ENCODE measurements around the gene UBE2R2.

Gene UBE2R2

GRCh38 chr9:33908749-33909148, 91.8 kb downstream of the UBE2R2 start:
- TF ChIP-seq GATA1 (IDR thresholded peaks at IDR 0.05; ENCODE audit: low read depth, low read length) (no peak), POLR2A (IDR thresholded peaks at IDR 0.05; ENCODE audit: low read length) (no peak)
- no peak for DNase-seq

GRCh38 chr9:33913541-33913940, 96.6 kb downstream of the UBE2R2 start:
- TF ChIP-seq GATA1 (IDR thresholded peaks at IDR 0.05; ENCODE audit: low read depth, low read length): no peak
- no peak for TF ChIP-seq POLR2A (IDR thresholded peaks at IDR 0.05; ENCODE audit: low read length)
- DNase-seq: no peak

- DNase-seq: no peak
- TF ChIP-seq GATA1 (IDR thresholded peaks at IDR 0.05; ENCODE audit: low read depth, low read length): no peak
- TF ChIP-seq POLR2A (IDR thresholded peaks at IDR 0.05; ENCODE audit: low read length): no peak
These were observed 98.1 kb downstream of the UBE2R2 start for GRCh38 chr9:33914887-33915628.

GRCh38 chr9:33917036-33917435, 100.1 kb downstream of the UBE2R2 start:
- DNase-seq: no peak
- no peak for TF ChIP-seq POLR2A (IDR thresholded peaks at IDR 0.05; ENCODE audit: low read length)
- no peak for TF ChIP-seq GATA1 (IDR thresholded peaks at IDR 0.05; ENCODE audit: low read depth, low read length)

- DNase-seq: no peak
- TF ChIP-seq GATA1 (IDR thresholded peaks at IDR 0.05; ENCODE audit: low read depth, low read length) (no peak), POLR2A (IDR thresholded peaks at IDR 0.05; ENCODE audit: low read length) (no peak)
These were observed 102.4 kb downstream of the UBE2R2 start for GRCh38 chr9:33919276-33919897.

- TF ChIP-seq POLR2A (IDR thresholded peaks at IDR 0.05; ENCODE audit: low read length): no peak
- no peak for TF ChIP-seq GATA1 (IDR thresholded peaks at IDR 0.05; ENCODE audit: low read depth, low read length)
- DNase-seq: peak; percentile 19 to 46
These were observed 105.3 kb downstream of the UBE2R2 start for GRCh38 chr9:33921967-33922895.

- TF ChIP-seq POLR2A (IDR thresholded peaks at IDR 0.05; ENCODE audit: low read length) (no peak), GATA1 (IDR thresholded peaks at IDR 0.05; ENCODE audit: low read depth, low read length) (no peak)
- DNase-seq: no peak
These were observed 106.1 kb downstream of the UBE2R2 start for GRCh38 chr9:33923079-33923478.

GRCh38 chr9:33923998-33924701, 107.2 kb downstream of the UBE2R2 start:
- TF ChIP-seq GATA1 (IDR thresholded peaks at IDR 0.05; ENCODE audit: low read depth, low read length) (no peak), POLR2A (IDR thresholded peaks at IDR 0.05; ENCODE audit: low read length) (no peak)
- DNase-seq: no peak

- peak; percentile 39 to 57 for DNase-seq
- TF ChIP-seq GATA1 (IDR thresholded peaks at IDR 0.05; ENCODE audit: low read depth, low read length) (no peak), POLR2A (IDR thresholded peaks at IDR 0.05; ENCODE audit: low read length) (no peak)
These were observed 108.2 kb downstream of the UBE2R2 start for GRCh38 chr9:33924978-33925797.

GRCh38 chr9:33926746-33927485, 110.0 kb downstream of the UBE2R2 start:
- no peak for TF ChIP-seq GATA1 (IDR thresholded peaks at IDR 0.05; ENCODE audit: low read depth, low read length)
- no peak for TF ChIP-seq POLR2A (IDR thresholded peaks at IDR 0.05; ENCODE audit: low read length)
- DNase-seq: no peak

- no peak for TF ChIP-seq GATA1 (IDR thresholded peaks at IDR 0.05; ENCODE audit: low read depth, low read length)
- no peak for TF ChIP-seq POLR2A (IDR thresholded peaks at IDR 0.05; ENCODE audit: low read length)
- no peak for DNase-seq
These were observed 110.7 kb downstream of the UBE2R2 start for GRCh38 chr9:33927694-33928093.

GRCh38 chr9:33931326-33931725, 114.4 kb downstream of the UBE2R2 start:
- no peak for TF ChIP-seq POLR2A (IDR thresholded peaks at IDR 0.05; ENCODE audit: low read length)
- no peak for TF ChIP-seq GATA1 (IDR thresholded peaks at IDR 0.05; ENCODE audit: low read depth, low read length)
- DNase-seq: no peak

Data from erythroblast (primary cell).